GM18951 (cell line): Measurements from ENCODE around the gene GDPD5.

Experiments used
- POLR2A ChIP-seq: IDR thresholded peaks from 4 replicates; pipeline ENCODE4 v1.6.1; 2011; ENCODE audit warnings: mild to moderate bottlenecking; ENCODE audit not compliant: insufficient read length, insufficient read depth; ENCODE audit errors: extremely low read depth
- in situ Hi-C: fragments of 300-500 bp; cut with MboI; formaldehyde crosslinking; loops from one replicate; pipeline ENCODE4 v1.12.0; 2022; ENCODE audit warnings: low sequenced_read_pairs, mixed read lengths, inconsistent platforms; ENCODE audit not compliant: unreplicated experiment

GDPD5 gene

GRCh38 chr11:75437966-75438659 is 87.6 kb downstream of the GDPD5 start:
- TF ChIP-seq POLR2A, result no peak
- in situ Hi-C loops, result no loop called here

- TF ChIP-seq POLR2A, result no peak
- in situ Hi-C loops, result no loop called here
Measured at GRCh38 chr11:75436806-75437205, 88.9 kb downstream of the GDPD5 start.

- TF ChIP-seq POLR2A, result no peak
- in situ Hi-C loops, result no loop called here
Measured at GRCh38 chr11:75435571-75435925, 90.2 kb downstream of the GDPD5 start.

GRCh38 chr11:75434886-75435570 is 90.7 kb downstream of the GDPD5 start:
- TF ChIP-seq POLR2A, result no peak
- in situ Hi-C loops, result no loop called here

GRCh38 chr11:75434051-75434450 is 91.7 kb downstream of the GDPD5 start:
- TF ChIP-seq POLR2A, result no peak
- in situ Hi-C loops, result no loop called here

GRCh38 chr11:75433443-75433842 is 92.3 kb downstream of the GDPD5 start:
- no peak for TF ChIP-seq POLR2A
- in situ Hi-C loops, result no loop called here

GRCh38 chr11:75432911-75433321 is 92.8 kb downstream of the GDPD5 start, which contains the start of gene KLHL35:
Gene KLHL35, minus strand, starts transcription at chr11:75433203. Its CDS starts 2,574 bp downstream, at chr11:75430629.
- TF ChIP-seq POLR2A, result no peak
- in situ Hi-C loops, result no loop called here

GRCh38 chr11:75431533-75432525 is 93.9 kb downstream of the GDPD5 start:
- in situ Hi-C loops, result no loop called here
- no peak for TF ChIP-seq POLR2A

GRCh38 chr11:75430714-75431532 is 94.8 kb downstream of the GDPD5 start:
- no peak for TF ChIP-seq POLR2A
- in situ Hi-C loops, result no loop called here

- peak; percentile 30 for TF ChIP-seq POLR2A
- in situ Hi-C loops, result no loop called here
Measured at GRCh38 chr11:75429902-75430713, 95.6 kb downstream of the GDPD5 start.

- in situ Hi-C loops, result no loop called here
- no peak for TF ChIP-seq POLR2A
Measured at GRCh38 chr11:75429641-75429901, 96.2 kb downstream of the GDPD5 start.

- in situ Hi-C loops, result no loop called here
- no peak for TF ChIP-seq POLR2A
Measured at GRCh38 chr11:75428989-75429640, 96.6 kb downstream of the GDPD5 start.

- in situ Hi-C loops, result no loop called here
- TF ChIP-seq POLR2A, result no peak
Measured at GRCh38 chr11:75428281-75428724, 97.4 kb downstream of the GDPD5 start.
